HG03196 (cell line): Measurements from ENCODE around the gene CBLIF.
"Not testable (repeated sequence)": the region's sequence is repeated elsewhere in the genome, so short reads cannot be mapped to it uniquely, and the experiment has no call there.

Experiments used
- ATAC-seq: cut with Tn5 transposase; IDR thresholded peaks from one replicate; pipeline ENCODE4 v1.9.1; 2021; ENCODE audit not compliant: unreplicated experiment

Gene CBLIF

DNA sequence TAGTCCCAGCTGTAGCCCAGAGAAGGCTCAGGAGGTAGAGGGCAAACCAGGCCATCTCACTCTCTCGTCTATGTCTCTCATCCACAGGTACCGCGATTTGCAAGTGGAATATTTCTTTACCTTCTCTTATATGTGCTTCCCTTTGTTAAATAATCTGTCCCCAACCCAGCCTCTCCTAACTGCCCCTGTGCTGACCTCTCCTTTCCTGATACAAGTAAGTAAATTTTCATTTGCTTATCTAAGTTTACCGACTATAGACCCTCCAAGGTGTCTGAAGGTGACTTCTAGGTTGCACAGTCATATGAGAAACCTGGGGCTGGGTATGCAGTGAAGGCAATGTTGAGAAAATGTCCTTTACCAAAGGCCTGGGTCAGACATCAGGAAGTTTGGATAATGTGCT lies at the start of gene CBLIF:
TSS of gene CBLIF (minus strand) at position 101 of the 400 bp plus-strand sequence. CDS start at position 55, 46 bp downstream.
- no peak for ATAC-seq

DNA sequence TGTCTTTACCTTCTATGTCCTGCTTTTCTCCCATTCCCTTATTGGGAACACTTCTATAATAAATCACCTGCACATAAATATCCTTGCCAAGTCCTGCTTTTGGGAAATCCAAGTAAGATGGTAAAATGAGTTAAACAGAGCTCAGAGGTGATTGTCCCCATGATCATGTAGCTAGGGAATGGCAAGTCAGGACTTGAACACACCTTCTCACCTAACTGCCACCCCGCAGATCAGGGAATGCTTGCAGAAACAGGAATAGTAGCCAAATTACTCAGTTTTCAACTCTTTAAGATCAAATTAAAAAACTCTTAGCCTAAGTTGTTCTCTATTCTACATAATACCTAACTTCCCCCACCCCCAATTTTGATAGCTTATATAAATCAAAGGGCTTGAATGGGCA lies 49.3 kb upstream of the CBLIF start:
- ATAC-seq, result no peak

DNA sequence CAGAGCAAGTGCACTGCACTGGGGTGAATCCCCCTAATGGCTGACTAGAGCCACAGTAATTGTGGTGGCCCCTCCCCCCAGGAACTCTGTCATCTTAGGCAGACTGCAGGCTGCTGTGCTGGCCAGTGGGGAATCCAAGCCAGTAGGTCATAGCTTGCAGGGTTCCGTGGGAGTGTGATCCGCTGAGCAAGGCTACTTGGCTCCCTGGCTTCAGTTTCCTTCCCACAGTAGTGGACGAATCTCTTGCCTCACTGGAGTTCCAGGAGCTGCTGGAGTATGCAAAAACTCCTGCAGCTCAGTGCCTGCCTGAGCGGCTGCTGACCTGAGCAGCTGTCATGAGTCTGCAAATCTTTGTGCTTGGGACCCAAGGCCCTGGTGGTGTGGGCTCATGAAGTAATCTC lies 46.5 kb upstream of the CBLIF start:
- no peak for ATAC-seq

DNA sequence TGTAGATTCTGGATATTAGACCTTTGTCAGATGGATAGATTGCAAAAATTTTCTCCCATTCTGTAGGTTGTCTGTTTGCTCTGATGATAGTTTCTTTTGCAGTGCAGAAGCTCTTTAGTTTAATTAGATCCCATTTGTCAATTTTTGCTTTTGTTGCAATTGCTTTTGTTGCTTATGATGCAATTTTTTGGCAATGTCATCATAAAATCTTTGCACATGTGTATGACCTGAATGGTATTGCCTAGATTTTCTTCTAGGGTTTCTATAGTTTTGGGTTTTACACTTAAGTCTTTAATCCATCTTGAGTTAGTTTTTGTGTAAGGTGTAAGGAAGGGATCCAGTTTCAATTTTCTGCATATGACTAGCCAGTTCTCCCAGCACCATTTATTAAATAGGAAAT lies 41.9 kb upstream of the CBLIF start:
- ATAC-seq, result not testable (repeated sequence)

DNA sequence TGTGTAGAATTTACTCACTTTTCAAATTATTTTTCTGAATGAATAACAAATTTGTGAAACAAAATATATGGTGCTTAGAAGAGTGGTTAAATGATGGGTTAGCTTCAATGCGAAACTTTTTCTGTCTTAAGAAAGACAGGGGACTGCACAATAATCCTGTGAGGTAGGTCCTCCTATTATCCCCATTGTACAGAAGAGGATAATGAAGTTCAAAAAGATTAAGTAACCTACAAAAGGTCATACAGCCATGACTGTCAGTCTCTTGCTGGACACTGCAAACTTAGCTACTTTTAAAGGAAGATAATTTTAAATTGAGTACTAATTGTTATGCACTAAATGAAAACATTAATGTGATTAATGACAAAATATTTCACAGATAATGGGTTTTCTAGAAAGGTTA lies 38.3 kb upstream of the CBLIF start:
- ATAC-seq, result no peak

DNA sequence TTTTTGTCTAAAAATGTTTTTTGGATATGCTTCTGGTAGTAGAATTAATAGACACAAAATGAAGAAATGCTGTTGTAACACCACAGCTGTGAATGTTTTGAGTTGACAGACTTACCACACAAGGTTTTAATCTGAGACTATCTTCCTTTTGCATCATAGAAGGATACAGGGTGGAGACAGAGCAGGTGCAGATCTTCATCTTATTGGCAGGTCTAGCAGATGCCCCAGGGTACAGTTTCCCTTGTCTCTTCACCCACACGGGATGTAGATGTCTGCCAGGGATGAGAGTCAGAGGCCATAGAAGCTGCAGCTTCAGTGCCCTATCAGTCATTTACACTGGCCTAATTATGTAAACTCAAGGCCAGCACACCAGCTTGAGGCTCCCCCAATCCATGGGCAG lies 34.3 kb upstream of the CBLIF start:
- no peak for ATAC-seq

DNA sequence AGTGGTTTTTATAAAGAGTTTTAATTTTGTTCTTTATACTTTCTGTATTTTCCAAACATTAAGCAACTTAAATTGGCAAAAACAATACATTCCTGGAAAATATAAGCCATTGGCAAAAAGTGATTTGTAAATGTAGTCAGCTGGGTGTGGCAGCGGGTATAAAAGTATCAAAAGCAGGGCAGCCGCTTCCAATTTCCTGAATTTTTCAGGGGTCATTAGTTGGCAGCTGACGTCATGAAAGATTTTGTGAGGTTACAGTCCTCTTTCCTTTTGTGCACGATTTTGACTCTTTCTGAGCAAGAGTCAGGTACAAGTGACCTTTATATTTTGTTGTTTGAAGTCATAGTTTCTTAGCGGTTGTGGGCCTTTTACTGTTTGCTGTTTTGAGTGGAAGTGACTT lies 33.3 kb upstream of the CBLIF start, which contains the start of gene OOSP3:
TSS of gene OOSP3 (plus strand) at position 208 of the 400 bp plus-strand sequence. CDS start at position 235, 27 bp downstream.
- ATAC-seq, result no peak

DNA sequence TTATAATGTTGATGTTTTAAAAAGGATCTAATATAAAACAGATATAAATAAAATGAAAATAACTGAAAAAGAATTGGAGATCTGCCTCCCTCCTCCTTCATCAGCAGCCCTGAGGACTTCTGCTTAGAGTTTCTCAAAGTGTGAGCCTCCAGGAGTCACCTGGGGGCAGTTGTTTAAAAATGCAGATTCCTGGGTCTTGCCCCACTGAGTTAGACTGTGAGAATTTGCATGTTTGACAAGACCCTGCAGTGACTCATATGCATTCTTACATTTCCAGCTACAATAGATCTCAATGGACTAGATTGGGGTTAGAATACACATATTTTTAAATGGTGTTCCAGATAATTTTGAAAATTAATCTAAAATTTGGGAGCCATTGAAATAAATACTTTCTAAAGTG lies 32.5 kb upstream of the CBLIF start:
- ATAC-seq, result no peak

DNA sequence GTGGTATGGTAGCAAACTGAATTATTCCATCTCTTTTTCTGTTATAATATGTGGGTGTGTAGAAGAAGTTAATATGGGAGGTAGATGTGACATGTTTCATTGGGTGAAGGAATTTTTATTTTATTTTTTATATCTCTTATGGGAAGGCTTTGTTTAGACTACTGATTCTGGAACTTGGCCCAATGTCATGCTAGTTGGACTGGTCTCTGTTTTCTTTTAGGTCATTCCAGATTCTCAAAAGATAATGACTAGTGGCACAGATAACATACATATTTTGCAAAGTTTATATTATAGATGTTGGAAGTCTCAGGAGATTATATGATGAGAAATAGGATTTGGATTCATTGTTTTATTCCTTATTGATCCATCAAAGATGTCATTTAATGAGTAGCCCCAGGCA lies 32.0 kb upstream of the CBLIF start:
- no peak for ATAC-seq

DNA sequence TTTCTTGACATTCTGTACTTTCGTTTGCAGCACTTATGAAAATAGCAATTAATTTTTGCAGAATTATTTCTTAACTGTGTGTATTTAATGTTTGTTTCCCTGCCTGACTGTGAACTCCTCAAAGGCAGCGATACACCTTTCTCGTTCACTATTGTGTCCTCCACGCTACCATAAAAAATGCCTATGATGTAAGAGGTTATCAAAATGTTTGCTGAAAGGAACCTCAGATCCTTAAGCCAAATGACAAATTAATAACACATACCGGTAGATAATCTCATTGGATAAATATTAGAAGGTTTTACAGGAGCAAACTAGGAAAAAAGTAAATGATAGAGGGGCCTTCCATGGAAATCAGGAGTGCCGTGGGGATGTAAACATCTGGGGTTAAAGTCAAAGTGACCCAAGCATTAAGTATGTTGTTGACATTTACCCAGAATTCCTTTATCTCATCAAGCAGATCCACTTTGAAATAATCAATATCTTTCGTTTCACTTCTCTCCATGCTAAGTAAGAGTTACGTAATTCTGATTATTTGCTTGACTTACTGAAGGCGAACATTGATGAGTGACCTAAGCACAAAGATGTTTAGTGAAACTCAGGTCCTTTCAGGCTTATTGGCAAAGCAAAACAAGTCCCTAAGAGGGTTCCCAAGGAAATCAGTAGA lies 30.7 kb upstream of the CBLIF start:
- ATAC-seq, result no peak

DNA sequence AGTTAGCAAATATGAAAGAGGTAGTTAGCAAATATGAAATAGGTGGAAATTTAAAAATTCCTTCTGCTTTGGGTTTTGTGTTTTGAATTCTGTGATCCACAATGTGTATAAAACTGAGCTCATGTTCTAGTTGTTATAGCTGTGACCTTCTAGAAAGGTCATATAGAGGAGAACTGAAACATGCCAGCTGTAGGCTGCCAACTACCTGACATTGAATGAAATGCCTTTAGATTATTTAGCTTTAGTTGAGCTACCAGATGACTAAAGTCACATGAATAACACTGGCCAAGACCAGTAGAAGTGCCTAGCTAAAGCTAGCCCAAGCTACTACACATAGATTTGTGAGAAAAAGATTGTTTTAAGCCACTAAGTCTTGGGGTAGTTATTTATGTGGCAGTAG lies 26.8 kb upstream of the CBLIF start:
- no peak for ATAC-seq

DNA sequence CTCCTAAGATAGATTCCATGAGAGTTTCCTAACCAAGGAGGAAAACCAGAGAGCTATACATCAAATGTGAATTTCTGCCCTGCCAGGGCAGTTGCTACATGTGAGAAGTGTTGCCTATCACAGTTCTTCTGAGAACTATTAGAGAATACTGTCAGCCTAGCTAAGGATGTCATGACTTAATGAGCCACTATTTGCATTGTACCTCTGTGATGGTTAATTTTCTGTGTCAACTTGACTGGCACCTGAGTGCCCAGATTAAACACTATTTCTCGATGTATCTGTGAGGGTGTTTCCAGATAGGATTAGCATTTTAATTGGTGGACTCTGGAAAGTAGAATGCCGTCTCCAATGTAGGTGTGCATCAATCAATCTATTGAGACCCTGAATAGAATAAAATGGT lies 22.6 kb upstream of the CBLIF start:
- no peak for ATAC-seq

DNA sequence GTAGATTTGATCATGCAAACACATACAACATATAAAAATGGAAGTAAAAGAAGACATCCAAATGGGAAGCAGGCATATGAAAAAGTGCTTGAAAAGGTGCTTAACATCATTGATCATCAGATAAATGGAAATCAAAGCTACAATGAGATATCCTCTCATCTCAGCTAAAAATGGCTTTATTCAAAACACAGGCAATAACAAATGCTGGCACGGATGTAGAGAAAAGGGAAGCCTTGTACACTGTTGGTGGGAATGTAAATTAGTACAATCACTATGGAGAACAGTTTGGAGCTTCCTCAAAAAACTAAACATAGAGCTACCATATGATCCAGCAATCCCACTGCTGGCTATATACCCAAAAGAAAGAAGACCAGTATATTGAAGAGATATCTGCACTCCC lies 21.5 kb upstream of the CBLIF start:
- ATAC-seq, result no peak

DNA sequence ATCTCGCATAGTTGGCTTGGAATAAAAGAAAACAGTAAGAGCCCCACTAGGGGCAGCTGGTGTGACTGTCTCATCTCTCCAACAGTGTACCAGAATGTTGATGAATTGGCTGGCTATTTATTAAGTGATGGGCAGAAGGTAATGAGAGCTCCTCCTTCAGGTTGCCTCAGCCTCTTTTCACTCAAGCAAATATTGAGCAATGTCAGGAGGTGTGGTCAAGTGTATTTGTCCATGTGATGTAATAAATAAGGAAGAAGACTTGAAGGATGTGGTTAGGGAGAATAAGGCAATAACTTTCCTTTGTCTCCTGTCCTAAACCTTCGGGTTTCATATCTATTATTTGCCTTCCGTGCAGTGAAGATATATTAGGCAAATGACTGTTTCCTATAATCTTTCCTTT lies 21.1 kb upstream of the CBLIF start, which contains the start of gene TCN1:
TSS of gene TCN1 (minus strand) at position 91 of the 400 bp plus-strand sequence. CDS start at position 74, 17 bp downstream.
- ATAC-seq, result no peak

DNA sequence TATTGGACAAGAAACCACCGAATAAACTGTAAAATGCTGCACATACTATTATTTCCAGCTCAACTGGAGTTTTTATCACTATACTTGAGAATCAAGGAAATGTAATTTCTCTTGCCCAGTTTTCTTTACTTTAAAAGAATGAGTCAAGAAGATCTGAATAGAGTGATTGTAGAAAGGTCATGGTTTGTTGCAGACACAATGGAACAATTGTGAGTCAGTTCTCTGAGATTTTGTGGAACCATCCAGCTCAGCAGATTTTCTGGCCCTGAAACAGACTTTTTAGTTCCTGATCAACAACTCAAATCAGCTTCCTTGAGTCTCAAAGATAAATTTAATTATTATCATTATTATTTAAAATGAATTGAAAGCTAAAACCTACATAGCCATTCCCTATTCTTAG lies 19.7 kb upstream of the CBLIF start:
- no peak for ATAC-seq

DNA sequence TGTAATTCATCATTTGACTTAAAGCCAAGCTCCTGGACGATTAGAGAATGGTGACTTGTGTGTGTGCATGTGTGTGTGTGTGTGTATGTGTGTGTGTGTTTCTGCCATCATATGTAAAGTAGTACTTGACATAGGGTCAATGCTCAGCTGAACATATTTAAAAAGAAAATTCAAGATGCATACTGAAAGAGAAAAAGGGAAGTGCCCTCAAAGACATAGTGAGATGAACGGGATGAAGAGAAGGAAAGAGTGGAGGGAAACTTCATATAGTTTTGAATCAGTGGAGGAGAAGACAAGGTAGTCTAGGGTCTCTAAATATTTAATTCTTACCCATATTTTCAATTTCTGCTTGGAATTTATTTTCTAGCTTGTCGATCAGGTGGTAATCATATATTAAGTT lies 17.0 kb upstream of the CBLIF start:
- no peak for ATAC-seq

DNA sequence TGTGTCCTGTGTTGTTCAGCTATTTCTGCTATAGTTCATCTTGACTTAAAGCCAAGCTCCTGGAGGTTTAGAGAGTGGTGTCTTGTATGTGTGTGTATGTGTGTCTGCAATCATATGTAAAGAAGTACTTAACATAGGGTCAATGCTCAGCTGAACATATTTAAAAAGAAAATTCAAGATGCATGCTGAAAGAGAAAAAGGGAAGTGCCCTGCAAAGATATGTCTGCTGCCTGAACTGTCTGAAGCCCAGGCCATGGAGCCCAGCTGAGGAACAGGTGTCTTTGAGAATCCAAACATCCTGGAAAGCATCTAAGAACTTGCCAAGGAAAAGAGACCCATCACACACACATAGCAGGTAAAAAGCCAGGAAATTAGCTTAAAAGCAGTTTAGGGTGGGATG lies 14.4 kb upstream of the CBLIF start:
- ATAC-seq, result no peak

DNA sequence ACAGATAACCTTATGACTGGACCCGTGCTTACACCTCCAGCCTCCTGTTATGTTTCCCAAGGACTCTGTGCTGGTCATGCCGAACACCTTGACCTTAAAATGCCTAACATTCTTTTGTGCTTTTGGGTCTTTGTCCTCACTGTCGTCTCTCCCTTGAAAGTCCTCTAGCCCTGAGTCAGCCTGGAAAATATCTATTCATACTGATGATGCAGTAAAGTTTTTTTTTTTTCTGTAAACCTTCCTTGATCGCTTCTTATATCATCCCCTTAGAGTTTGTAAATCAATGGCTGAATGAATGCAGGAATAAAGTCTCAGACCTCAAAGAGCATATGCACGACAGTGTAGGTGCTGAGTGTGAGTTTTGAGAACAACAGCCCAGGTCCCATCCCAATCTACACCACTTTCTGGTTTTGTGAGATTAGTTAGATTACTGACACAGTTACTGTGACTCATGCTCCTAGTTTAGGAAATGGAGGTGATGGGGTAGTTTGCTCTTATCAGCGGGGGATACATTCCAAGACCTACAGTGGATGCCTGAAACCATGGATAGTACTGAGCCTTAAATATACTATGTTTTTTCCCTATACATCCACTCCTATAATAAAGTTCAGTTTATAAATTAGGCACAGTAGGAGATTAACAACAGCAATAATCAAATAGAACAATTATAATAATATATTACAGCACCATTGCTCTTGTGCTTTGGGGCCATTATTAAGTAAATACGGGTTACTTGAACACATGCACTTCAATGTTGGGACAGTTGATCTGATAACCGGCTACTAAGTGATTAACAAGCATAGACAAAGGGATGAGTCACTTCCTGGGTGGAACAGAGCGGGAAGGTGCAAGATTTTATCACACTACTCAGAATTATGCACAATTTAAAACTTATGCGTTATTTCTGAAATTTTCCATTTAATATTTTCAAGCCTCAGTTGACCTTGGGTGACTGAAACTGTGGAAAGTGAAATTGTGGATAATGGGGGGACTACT lies 12.4 kb upstream of the CBLIF start:
- ATAC-seq, result no peak

DNA sequence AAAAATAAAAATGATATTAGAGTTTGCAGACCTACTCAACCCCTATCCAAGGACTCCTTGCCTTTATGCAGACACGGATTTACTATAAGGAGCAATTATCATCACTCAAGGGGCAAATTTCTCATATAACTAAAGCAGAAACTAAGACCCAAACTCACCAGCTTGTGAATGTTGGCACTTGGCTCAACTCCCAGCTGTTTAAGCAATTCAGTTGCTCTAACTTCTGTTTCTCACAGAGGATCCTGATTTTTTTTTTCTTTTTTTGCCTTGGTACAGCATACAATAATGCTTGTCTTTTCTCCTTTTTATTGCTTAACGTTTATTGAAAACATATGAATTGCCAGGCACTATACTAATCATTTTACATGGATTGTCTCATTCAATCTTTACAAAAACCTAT lies 9.6 kb upstream of the CBLIF start:
- no peak for ATAC-seq

DNA sequence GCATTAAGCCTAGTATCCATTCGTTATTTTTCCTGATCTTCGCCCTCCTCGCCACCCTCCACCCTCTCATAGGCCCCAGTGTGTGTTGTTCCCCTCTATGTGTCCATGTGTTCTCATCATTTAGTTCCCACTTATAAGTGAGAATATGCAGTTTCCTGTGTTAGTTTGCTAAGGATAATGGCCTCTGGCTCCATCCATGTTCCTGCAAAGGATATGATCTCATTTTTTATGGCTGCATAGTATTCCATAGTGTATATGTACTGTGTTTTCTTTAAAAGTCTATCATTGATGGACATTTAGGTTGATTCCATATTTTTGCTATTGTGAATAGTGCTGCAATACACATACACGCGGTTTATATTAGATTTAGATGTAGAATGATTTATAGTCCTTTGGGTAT lies 6.1 kb upstream of the CBLIF start:
- ATAC-seq, result not testable (repeated sequence)

DNA sequence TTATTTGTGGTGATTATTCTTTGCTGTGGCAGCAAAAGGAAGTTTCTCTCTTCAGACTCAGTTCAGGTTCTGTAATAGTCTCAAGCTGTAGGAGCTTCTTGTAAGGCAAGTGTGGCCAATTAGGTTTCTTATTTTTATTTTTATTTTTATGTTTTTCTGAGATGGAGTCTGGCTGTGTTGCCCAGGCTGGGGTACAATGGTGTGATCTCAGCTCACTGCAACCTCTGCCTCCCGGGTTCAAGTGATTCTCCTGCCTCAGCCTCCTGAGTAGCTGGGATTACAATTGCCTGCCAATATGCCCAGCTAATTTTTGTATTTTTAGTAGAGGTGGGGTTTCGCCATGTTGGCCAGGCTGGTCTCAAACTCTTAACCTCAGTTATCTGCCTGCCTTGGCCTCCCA lies 4.3 kb upstream of the CBLIF start:
- ATAC-seq, result not testable (repeated sequence)

DNA sequence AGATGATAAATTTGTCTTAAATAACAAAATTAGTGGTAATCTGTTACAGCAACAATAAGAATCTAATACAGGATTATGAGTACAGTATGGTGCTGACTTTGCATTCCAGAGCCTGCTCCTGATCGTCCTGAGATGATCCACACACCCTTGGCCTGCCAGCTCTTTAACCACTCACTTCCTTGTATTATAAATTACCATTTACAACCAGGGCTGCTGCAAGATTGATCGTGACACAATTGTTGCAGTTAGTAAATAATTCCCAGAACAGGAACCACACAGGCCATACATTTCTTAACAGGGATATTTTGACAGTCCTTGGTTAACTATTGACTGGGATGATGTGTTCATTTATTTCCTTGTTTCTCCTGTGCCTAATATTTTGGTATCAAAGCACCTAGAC lies 3.8 kb upstream of the CBLIF start:
- ATAC-seq, result no peak
